KMS-11 (cell line): ENCODE results near the gene MOV10.

Source experiments
- H2AFZ ChIP-seq: fragments of 200-600 bp; sonication (generic); 2 replicates; pipeline ENCODE4 v1.6.1; 2016; ENCODE audit warnings: antibody characterized with exemption, mixed run types, low read depth
- H3K27ac ChIP-seq: fragments of 200-600 bp; sonication (generic); 2 replicates; pipeline ENCODE4 v1.6.1; 2016; ENCODE audit warnings: mild to moderate bottlenecking, mixed run types
- H3K27me3 ChIP-seq: fragments of 200-600 bp; sonication (generic); 2 replicates; pipeline ENCODE4 v1.6.1; 2017; ENCODE audit warnings: mild to moderate bottlenecking, low read depth, mixed run types, moderate library complexity; ENCODE audit not compliant: insufficient read depth
- H3K36me3 ChIP-seq: fragments of 200-600 bp; sonication (generic); 2 replicates; pipeline ENCODE4 v1.6.1; 2017; ENCODE audit warnings: mild to moderate bottlenecking, mixed run types; ENCODE audit not compliant: insufficient read depth
- H3K4me1 ChIP-seq: fragments of 200-600 bp; sonication (generic); 2 replicates; pipeline ENCODE4 v1.6.1; 2016; ENCODE audit warnings: mild to moderate bottlenecking, low read depth, mixed run types; ENCODE audit not compliant: poor library complexity, severe bottlenecking
- H3K4me2 ChIP-seq: fragments of 200-600 bp; sonication (generic); 2 replicates; pipeline ENCODE4 v1.7.0; 2016; ENCODE audit warnings: mild to moderate bottlenecking, mixed run types
- H3K4me3 ChIP-seq: fragments of 200-600 bp; sonication (generic); IDR thresholded peaks from 2 replicates; pipeline ENCODE4 v1.6.1; 2017; ENCODE audit warnings: low read depth, low read length, mixed read lengths; ENCODE audit not compliant: insufficient read depth
- H3K79me2 ChIP-seq: fragments of 200-600 bp; sonication (generic); 2 replicates; pipeline ENCODE4 v1.6.1; 2016; ENCODE audit warnings: low read depth, mixed run types; ENCODE audit not compliant: insufficient read depth
- H3K9ac ChIP-seq: fragments of 200-600 bp; sonication (generic); 2 replicates; pipeline ENCODE4 v1.6.1; 2016; ENCODE audit warnings: mild to moderate bottlenecking, mixed run types
- H4K20me1 ChIP-seq: fragments of 200-600 bp; sonication (generic); 2 replicates; pipeline ENCODE4 v1.6.1; 2016; ENCODE audit warnings: mild to moderate bottlenecking, mixed run types; ENCODE audit not compliant: insufficient read depth
- TF ChIP-seq, protein P1 (sequence below): fragments of 200-600 bp; sonication (generic); conservative IDR thresholded peaks from 2 replicates; pipeline ENCODE4 v1.6.1; 2017; ENCODE audit warnings: low read depth, mild to moderate bottlenecking, antibody characterized with exemption, low read length, moderate library complexity, mixed read lengths

The MOV10 gene

DNA sequence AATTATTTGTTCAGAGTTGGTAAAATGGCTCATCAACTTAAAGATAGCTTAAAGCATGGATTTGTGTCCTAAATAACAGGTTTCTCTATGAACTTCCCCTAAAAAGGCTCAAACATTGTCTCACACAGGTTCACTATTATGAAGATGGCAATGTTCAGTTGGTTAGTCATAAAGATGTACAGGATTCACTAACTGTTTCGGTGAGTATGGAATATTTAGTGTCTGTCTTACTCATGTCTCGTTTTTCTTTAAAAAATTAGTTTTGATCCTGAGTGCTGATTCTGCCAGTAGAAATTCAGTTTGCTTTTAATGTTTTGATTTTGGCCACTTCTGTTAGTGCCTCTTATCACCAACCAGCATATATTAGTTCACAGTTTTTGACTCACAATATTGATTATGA, 7.5 kb upstream of the MOV10 start:
- Histone ChIP-seq H3K27me3 (no peaks in the 10 kb centered on the region), H3K4me3 (no peak overlapping the region), H3K27ac (no peak overlapping the region), H3K4me1 (peaks cover 25% of the 10 kb centered on the region), H3K36me3 (no peaks in the 10 kb centered on the region), H3K9ac (no peak overlapping the region), H4K20me1 (no peaks in the 10 kb centered on the region), H2AFZ (no peak overlapping the region), H3K79me2 (no peaks in the 10 kb centered on the region), H3K4me2 (no peak overlapping the region)
- TF ChIP-seq, protein P1, sequence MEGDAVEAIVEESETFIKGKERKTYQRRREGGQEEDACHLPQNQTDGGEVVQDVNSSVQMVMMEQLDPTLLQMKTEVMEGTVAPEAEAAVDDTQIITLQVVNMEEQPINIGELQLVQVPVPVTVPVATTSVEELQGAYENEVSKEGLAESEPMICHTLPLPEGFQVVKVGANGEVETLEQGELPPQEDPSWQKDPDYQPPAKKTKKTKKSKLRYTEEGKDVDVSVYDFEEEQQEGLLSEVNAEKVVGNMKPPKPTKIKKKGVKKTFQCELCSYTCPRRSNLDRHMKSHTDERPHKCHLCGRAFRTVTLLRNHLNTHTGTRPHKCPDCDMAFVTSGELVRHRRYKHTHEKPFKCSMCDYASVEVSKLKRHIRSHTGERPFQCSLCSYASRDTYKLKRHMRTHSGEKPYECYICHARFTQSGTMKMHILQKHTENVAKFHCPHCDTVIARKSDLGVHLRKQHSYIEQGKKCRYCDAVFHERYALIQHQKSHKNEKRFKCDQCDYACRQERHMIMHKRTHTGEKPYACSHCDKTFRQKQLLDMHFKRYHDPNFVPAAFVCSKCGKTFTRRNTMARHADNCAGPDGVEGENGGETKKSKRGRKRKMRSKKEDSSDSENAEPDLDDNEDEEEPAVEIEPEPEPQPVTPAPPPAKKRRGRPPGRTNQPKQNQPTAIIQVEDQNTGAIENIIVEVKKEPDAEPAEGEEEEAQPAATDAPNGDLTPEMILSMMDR, result no peak

DNA sequence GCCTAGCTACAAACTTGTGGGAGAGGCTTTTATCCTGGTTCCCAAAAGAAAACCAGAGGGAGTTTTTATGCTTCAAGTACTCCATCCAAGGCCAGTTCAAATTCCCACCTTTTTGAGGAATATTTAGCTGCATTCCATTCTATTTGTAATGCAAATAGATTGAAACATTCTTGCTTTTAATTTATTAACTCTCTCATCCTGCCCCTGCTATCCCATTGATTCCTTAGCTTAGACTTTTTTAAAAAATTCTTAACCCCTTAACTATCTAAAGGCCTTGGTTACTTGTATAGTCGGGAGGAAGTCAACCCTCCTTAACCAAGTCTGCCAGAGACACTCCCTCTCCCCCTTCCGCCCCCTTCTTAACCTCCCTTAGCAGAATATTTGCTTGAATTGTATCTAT, 2.5 kb upstream of the MOV10 start:
- H4K20me1 ChIP-seq, result no peaks in the 10 kb centered on the region
- H3K9ac ChIP-seq, result no peak overlapping the region
- TF ChIP-seq, protein P1, result no peak
- no peak overlapping the region for H3K4me3 ChIP-seq
- peaks cover 41% of the 10 kb centered on the region for H3K4me1 ChIP-seq
- no peak overlapping the region for H2AFZ ChIP-seq
- H3K27me3 ChIP-seq, result no peaks in the 10 kb centered on the region
- H3K4me2 ChIP-seq, result no peak overlapping the region
- no peaks in the 10 kb centered on the region for H3K36me3 ChIP-seq
- no peak overlapping the region for H3K27ac ChIP-seq
- H3K79me2 ChIP-seq, result no peaks in the 10 kb centered on the region

DNA sequence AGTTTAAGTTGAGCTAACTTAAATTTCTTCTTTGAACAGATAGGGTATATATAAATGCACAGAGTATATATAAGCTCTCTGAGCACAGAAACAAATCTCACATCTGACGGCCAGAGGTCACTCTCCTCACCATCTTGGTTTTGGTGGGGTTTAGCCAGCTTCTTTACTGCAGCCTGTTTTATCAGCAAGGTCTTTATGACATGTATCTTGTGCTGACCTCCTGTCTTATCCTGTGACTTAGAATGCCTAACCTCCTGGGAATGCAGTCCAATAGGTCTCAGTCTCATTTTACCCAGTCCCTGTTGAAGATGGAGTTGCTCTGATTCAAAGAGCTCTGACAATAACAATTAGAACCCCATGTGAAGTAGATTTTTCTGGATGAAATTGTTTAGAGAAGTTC, 1.6 kb upstream of the MOV10 start:
- TF ChIP-seq, protein P1, result no peak
- H3K4me1 ChIP-seq, result peaks cover 36% of the 10 kb centered on the region
- H2AFZ ChIP-seq, result no peak overlapping the region
- H3K27me3 ChIP-seq, result no peaks in the 10 kb centered on the region
- no peak overlapping the region for H3K4me3 ChIP-seq
- H3K36me3 ChIP-seq, result no peaks in the 10 kb centered on the region
- no peak overlapping the region; the same call in 1 of the 2 replicates for H3K4me2 ChIP-seq
- no peaks in the 10 kb centered on the region for H3K79me2 ChIP-seq
- H3K9ac ChIP-seq, result no peak overlapping the region
- no peaks in the 10 kb centered on the region for H4K20me1 ChIP-seq
- H3K27ac ChIP-seq, result no peak overlapping the region

DNA sequence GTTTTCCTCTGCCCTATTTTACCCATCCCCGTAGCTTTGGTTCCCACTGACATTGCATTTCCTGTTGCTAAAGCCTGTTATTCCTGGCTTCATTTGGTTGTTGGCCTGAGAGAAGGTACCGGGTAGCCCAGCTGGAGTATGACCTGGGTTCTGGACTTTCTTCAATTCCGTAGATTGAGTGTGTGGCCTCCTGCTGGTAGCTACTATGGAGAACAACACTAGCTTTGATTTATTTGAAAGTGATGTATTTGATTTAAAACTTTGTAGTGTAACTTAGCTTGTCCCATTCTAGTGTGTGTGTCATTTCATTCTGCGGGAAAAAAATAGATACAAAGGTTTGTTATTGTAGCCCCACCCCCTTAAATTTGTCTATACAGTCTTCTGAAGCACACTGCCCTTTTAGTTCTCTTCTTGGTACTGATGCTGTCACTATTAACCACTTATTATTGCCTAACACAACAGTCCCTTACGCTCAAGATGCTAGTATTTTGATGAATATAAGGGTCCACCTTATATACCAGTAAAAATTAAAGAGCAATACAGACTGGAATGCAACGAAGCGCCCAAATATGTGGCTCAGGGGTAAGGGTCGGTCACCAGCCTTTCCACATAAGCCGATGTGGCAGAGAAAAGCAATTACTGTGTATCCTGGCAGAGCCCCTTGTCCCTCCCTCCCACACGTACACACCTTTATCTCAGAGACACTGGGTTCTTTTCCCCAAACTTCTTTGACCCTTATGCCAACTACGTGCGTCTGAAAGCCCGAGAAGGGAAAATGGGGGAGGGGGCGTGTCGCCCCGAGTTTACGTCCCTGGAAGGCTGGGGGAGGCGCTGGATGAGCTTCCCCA, 643 bp upstream of the MOV10 start:
- TF ChIP-seq, protein P1, result peak; percentile 51
- peak overlapping the region; percentile 85 for H3K9ac ChIP-seq
- H3K27ac ChIP-seq, result peak overlapping the region; percentile 64
- H3K36me3 ChIP-seq, result no peaks in the 10 kb centered on the region
- H3K27me3 ChIP-seq, result no peaks in the 10 kb centered on the region
- peak overlapping the region; percentile 95 for H3K4me2 ChIP-seq
- H4K20me1 ChIP-seq, result no peaks in the 10 kb centered on the region
- H2AFZ ChIP-seq, result peak overlapping the region; percentile 67; the same call in 1 of the 2 replicates
- H3K4me1 ChIP-seq, result peaks cover 26% of the 10 kb centered on the region
- H3K4me3 ChIP-seq, result no peak overlapping the region
- no peaks in the 10 kb centered on the region for H3K79me2 ChIP-seq
